C4-2B (cell line): ENCODE data around the gene SESN2.
A peak's percentile ranks its signal among the peaks of the same experiment; 100 is the strongest.

Experiments used
- H3K27ac ChIP-seq: fragments of 450-650 bp; 2 replicates; pipeline ENCODE4 v1.5.1; 2017
- CTCF ChIP-seq: fragments of 450-650 bp; conservative IDR thresholded peaks from 2 replicates; pipeline ENCODE4 v1.5.1; 2017; ENCODE audit warnings: mild to moderate bottlenecking
- ZFX ChIP-seq: fragments of 450-650 bp; IDR thresholded peaks from 2 replicates; pipeline ENCODE4 v1.6.1; 2017

Gene SESN2

GRCh38 chr1:28233264-28233606, 26.1 kb upstream of the SESN2 start:
- TF ChIP-seq CTCF = no peak
- no peak for TF ChIP-seq ZFX

GRCh38 chr1:28235755-28236655, 23.3 kb upstream of the SESN2 start, which contains the start of gene ATP5IF1:
TSS of gene ATP5IF1 (plus strand) at chr1:28236124. CDS start at chr1:28236184, 60 bp downstream.
- H3K27ac ChIP-seq = peak within 1 kb of the TSS; percentile 87
- TF ChIP-seq CTCF (no peak), ZFX (no peak)

More at GRCh38 chr1:28233264-28233606, 26.1 kb upstream of the SESN2 start:
- peak overlapping the region; percentile 80; the same call in 1 of the 2 replicates for H3K27ac ChIP-seq

GRCh38 chr1:28236656-28237322, 22.5 kb upstream of the SESN2 start:
- TF ChIP-seq CTCF (no peak), ZFX (no peak)
- H3K27ac ChIP-seq = peak overlapping the region; percentile 87

GRCh38 chr1:28239004-28239403, 20.3 kb upstream of the SESN2 start:
- no peak overlapping the region for H3K27ac ChIP-seq
- TF ChIP-seq ZFX (no peak), CTCF (no peak)

- TF ChIP-seq CTCF (no peak), ZFX (no peak)
- H3K27ac ChIP-seq = no peak overlapping the region
Observed at GRCh38 chr1:28240024-28240423, 19.3 kb upstream of the SESN2 start.

- H3K27ac ChIP-seq = no peak overlapping the region
- no peak for TF ChIP-seq ZFX
- TF ChIP-seq CTCF = no peak
Observed at GRCh38 chr1:28241638-28242241, 17.6 kb upstream of the SESN2 start.
